GM12873 (cell line): ENCODE data around the gene CMBL.

ENCODE experiments used
- TF ChIP-seq, protein P1 (sequence below): IDR thresholded peaks from 2 replicates; pipeline ENCODE4 v1.5.1; 2012; ENCODE audit warnings: low read depth, mild to moderate bottlenecking, moderate library complexity, low read length, control low read depth; ENCODE audit not compliant: insufficient read depth; ENCODE audit errors: missing control alignments

Gene CMBL

DNA sequence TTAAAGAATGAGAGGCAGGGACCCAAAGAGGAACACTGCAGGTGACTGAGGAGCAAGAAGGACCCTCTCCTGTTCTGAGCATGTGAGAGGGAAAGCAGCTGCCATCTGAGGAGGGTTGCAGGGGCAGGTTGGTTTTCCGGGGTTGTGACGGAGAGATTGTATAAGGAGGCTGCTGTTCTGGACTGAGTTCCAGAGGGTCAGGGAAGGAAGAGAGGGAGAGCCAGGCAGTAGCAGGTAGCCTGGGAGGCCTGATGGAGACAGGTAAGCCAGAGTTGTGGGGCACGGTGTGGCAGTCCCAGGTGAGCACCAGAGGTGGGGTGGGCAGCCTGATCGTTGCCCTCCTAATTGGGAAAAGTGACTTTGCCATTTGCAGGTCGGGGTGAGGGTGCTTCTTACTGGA is 47.8 kb downstream of the CMBL start:
- TF ChIP-seq, protein P1, sequence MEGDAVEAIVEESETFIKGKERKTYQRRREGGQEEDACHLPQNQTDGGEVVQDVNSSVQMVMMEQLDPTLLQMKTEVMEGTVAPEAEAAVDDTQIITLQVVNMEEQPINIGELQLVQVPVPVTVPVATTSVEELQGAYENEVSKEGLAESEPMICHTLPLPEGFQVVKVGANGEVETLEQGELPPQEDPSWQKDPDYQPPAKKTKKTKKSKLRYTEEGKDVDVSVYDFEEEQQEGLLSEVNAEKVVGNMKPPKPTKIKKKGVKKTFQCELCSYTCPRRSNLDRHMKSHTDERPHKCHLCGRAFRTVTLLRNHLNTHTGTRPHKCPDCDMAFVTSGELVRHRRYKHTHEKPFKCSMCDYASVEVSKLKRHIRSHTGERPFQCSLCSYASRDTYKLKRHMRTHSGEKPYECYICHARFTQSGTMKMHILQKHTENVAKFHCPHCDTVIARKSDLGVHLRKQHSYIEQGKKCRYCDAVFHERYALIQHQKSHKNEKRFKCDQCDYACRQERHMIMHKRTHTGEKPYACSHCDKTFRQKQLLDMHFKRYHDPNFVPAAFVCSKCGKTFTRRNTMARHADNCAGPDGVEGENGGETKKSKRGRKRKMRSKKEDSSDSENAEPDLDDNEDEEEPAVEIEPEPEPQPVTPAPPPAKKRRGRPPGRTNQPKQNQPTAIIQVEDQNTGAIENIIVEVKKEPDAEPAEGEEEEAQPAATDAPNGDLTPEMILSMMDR, result no peak

DNA sequence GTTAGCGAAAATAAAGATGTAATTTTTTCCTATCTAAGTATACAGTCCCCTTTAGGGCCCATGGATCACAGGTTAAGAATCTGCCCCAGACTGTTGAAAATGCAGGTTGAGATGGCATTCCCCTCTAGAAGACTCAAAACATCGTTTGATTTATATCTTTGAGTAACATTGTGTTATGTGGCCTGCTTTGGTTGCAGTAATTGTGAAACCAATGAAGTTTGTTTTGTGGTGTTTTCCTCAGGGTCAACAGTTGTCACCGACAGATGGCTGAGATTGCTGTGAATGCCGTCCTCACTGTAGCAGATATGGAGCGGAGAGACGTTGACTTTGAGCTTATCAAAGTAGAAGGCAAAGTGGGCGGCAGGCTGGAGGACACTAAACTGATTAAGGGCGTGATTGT is 49.8 kb downstream of the CMBL start:
- TF ChIP-seq, protein P1, result no peak

DNA sequence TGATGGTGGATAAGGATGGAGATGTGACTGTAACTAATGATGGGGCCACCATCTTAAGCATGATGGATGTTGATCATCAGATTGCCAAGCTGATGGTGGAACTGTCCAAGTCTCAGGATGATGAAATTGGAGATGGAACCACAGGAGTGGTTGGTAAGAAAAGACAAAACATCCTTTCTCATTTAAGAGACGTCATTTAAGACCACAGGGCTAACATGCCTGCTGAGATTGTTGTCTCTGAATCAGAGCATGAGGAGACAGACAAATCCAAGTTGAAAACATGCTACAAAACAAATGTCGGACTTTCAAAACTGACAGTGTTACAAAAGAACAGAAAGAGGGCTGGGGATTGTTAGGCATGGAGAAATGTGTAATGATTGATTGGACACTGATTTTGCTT is 53.0 kb downstream of the CMBL start:
- TF ChIP-seq, protein P1, result no peak

DNA sequence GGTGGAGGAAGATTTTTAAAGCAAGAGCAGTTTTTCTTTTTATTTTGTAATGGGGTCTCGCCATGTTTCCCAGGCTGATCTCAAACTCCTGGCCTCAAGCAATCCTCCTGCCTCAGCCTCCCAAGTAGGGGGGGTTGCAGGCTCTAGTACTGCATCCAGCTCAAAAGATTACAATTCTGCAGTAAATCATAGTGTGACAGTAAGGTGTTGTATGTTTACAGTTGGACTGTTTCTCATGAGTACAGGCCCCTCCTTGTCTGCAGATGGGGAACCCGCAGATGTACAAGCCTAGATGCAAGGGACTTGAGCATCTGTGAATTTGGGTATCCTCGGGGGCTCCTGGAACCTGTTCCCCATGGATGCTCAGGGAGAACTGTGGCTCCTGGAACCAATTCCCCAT is 54.3 kb downstream of the CMBL start:
- TF ChIP-seq, protein P1, result no peak

DNA sequence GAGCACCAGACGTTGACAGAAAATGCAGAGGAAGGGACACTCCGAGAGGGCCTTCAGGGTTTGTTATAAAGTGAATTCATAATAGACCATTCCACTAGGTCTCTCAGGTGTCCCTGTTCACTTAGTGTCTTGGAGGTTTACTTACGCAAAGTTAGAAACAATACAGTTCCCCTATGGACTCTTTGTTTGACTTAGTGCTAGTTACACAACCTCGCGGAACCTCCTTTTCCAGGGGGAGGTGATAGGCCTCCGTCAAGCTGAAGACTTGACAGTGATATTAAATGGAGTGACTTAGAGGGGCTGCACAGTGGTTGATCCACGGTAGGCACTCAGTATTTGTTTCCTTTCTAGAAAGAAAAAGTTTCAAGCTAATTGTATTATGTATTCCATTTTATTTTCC is 56.3 kb downstream of the CMBL start:
- TF ChIP-seq, protein P1, result no peak

DNA sequence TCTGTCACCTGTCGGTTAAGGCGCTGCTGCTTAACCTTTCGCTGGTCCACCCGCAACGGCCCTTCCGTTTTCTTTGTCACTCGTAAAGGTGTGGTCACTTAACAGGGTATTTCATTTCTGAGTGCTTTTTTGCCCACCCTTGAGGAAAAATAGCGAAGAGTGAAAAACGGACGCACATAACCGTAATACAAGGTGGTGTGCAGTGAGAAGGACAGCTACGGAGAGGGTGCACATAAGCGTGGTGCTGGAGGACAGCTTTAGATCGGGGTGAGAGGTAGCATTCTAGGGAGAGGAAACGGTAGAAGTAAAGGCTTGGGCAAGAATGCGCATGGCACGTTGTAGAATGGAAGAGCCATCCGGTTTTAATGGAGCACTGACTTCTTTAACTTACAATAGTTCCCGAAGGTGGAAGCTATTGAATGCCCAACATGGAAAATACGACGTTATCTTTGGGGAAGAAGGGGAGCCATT is 56.9 kb downstream of the CMBL start:
- TF ChIP-seq, protein P1, result no peak

DNA sequence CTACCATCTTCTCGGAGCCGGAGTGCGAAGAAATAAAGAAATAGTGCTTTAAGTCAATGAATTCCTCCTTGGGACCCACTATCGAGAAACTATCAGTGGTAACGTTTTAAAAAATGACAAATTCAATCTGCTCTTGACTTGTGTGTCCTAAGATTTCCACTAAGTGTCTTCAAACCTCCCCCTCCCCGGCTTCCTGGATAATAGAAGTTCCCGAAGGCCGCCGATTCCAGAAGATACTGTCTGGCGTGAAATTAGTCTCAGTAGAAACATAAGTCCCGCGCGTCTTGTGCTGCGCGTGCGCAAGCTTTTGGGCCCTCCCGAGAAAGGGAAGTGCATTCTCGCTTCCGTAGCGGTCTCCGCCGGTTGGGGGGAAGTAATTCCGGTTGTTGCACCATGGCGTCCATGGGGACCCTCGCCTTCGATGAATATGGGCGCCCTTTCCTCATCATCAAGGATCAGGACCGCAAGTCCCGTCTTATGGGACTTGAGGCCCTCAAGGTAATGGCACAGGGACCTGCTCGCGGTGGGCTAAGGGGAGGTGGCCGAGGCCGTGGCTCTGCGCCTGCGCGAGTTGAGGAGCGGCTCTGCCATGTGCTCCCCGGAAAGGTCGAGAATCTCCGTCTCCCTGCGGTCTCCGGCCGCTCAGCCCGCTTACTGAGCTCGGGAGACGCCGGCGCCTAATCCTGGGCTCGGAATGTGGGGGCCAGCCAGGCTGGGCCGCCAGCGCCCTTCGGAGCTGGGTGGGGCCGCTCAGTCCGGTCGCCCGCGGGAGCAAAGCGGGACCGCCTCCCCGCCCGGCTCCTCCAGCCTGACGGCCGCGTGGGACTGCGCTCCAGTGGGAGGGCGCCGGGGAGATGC is 57.5 kb downstream of the CMBL start, which contains the start of gene CCT5:
TSS of gene CCT5 (plus strand) at position 333 of the 858 bp plus-strand sequence. CDS start at position 394, 61 bp downstream.
- TF ChIP-seq, protein P1, result no peak
